ENCODE measurements around the gene TCF23. TPM values are rescaled to one million over a fixed set of nuclear protein-coding genes. Genes with fewer than 3 reads are reported as not detected.
"Not testable (repeated sequence)": the region's sequence is repeated elsewhere in the genome, so short reads cannot be mapped to it uniquely, and the experiment has no call there.

TCF23 gene
- total RNA-seq, 1 donor from 2014 or later, result not detected

GRCh38 chr2:27155069-27155520 lies 6.3 kb downstream of the TCF23 start:
- DNase-seq, result no peak

- no peak for DNase-seq
Observed at GRCh38 chr2:27158468-27158867, 9.7 kb downstream of the TCF23 start.

- no peak for DNase-seq
Observed at GRCh38 chr2:27159271-27159670, 10.5 kb downstream of the TCF23 start.

GRCh38 chr2:27160191-27160590 lies 11.4 kb downstream of the TCF23 start:
- DNase-seq, result no peak

GRCh38 chr2:27162151-27163121 lies 13.6 kb downstream of the TCF23 start:
- no peak for DNase-seq

- DNase-seq, result no peak
Observed at GRCh38 chr2:27164960-27165763, 16.4 kb downstream of the TCF23 start.

- no peak for DNase-seq
Observed at GRCh38 chr2:27170581-27171337, 22.0 kb downstream of the TCF23 start.

GRCh38 chr2:27171351-27171848 lies 22.6 kb downstream of the TCF23 start:
- DNase-seq, result no peak

- no peak for DNase-seq
Observed at GRCh38 chr2:27174638-27175037, 25.8 kb downstream of the TCF23 start.

GRCh38 chr2:27175330-27175729 lies 26.5 kb downstream of the TCF23 start:
- no peak for DNase-seq

- DNase-seq, result not testable (repeated sequence)
Observed at GRCh38 chr2:27175781-27176180, 27.0 kb downstream of the TCF23 start.

GRCh38 chr2:27177441-27178351 lies 28.9 kb downstream of the TCF23 start:
- no peak for DNase-seq

GRCh38 chr2:27178469-27178868 lies 29.7 kb downstream of the TCF23 start:
- DNase-seq, result no peak

- DNase-seq, result no peak
Observed at GRCh38 chr2:27179344-27180000, 30.7 kb downstream of the TCF23 start.

GRCh38 chr2:27182346-27182745 lies 33.5 kb downstream of the TCF23 start:
- DNase-seq, result no peak

- DNase-seq, result no peak
Observed at GRCh38 chr2:27184115-27184514, 35.3 kb downstream of the TCF23 start.

- no peak for DNase-seq
Observed at GRCh38 chr2:27185331-27186026, 36.7 kb downstream of the TCF23 start.

- no peak for DNase-seq
Observed at GRCh38 chr2:27186613-27187345, 38.0 kb downstream of the TCF23 start.

- DNase-seq, result no peak
Observed at GRCh38 chr2:27189989-27190388, 41.2 kb downstream of the TCF23 start.

Data from occipital lobe (tissue), 2 donors.